Keratinocyte (primary cell): ENCODE measurements around the gene KAT6B. TPM values are rescaled to one million over a fixed set of nuclear protein-coding genes. Genes with fewer than 3 reads are reported as not detected.

Experiments
- DNase-seq: peaks from one replicate; pipeline ENCODE4 v3.0.0-alpha.2; 2011; ENCODE audit warnings: low read depth, missing footprints, low spot score
- FAIRE-seq: peaks from 2 replicates; lab custom pipeline; 2011; peaks lifted over from hg19 to GRCh38; lab: Jason Lieb, UNC
- H2AFZ ChIP-seq: 2 replicates; pipeline ENCODE4 v1.6.0; 2012; ENCODE audit warnings: low read length, control low read depth, inconsistent platforms; ENCODE audit not compliant: control insufficient read depth
- H3K27ac ChIP-seq: 2 replicates; pipeline ENCODE4 v1.5.1; 2011; ENCODE audit warnings: low read length; ENCODE audit not compliant: control insufficient read depth, insufficient read depth
- H3K27me3 ChIP-seq: 3 replicates; pipeline ENCODE4 v1.6.0; 2011; ENCODE audit warnings: low read length; ENCODE audit not compliant: control insufficient read depth, insufficient read depth; ENCODE audit errors: extremely low read depth
- H3K36me3 ChIP-seq, 2 experiments: 2 replicates in 1 of 2; 3 replicates in 1 of 2; pipeline ENCODE4 v1.5.1; 2011; ENCODE audit warnings: low read length in 2 of 2, mild to moderate bottlenecking in 1 of 2; ENCODE audit not compliant: control insufficient read depth in 2 of 2, insufficient read depth in 2 of 2; ENCODE audit errors: extremely low read depth in 1 of 2
- H3K4me1 ChIP-seq: 3 replicates; pipeline ENCODE4 v1.5.1; 2011; ENCODE audit warnings: low read length; ENCODE audit not compliant: control insufficient read depth, insufficient read depth; ENCODE audit errors: extremely low read depth
- H3K4me2 ChIP-seq: 3 replicates; pipeline ENCODE4 v1.6.0; 2011; ENCODE audit warnings: low read depth, low read length; ENCODE audit not compliant: control insufficient read depth, insufficient read depth; ENCODE audit errors: extremely low read depth
- H3K4me3 ChIP-seq, 3 experiments: fragments of 200-600 bp in 1 of 3; sonication (generic) in 1 of 3; 2 replicates in 2 of 3; 3 replicates in 1 of 3; pipeline ENCODE4 v1.5.1; 2011 to 2016; ENCODE audit warnings: low read length in 3 of 3, mild to moderate bottlenecking in 3 of 3, control low read depth in 2 of 3, inconsistent platforms in 1 of 3, low read depth in 1 of 3, mixed read lengths in 1 of 3, mixed run types in 1 of 3, moderate library complexity in 1 of 3; ENCODE audit not compliant: control insufficient read depth in 2 of 3, insufficient read depth in 2 of 3; ENCODE audit errors: extremely low read depth in 1 of 3
- H3K79me2 ChIP-seq: 2 replicates; pipeline ENCODE4 v1.6.0; 2012; ENCODE audit warnings: low read length; ENCODE audit not compliant: control insufficient read depth, insufficient read depth
- H3K9ac ChIP-seq: 3 replicates; pipeline ENCODE4 v1.6.0; 2011; ENCODE audit warnings: low read length; ENCODE audit not compliant: control insufficient read depth, insufficient read depth; ENCODE audit errors: extremely low read depth
- H3K9me1 ChIP-seq: 3 replicates; pipeline ENCODE4 v1.6.0; 2011; ENCODE audit warnings: low read length; ENCODE audit not compliant: control insufficient read depth, insufficient read depth; ENCODE audit errors: extremely low read depth
- H3K9me3 ChIP-seq: 2 replicates; pipeline ENCODE4 v1.5.1; 2012; ENCODE audit warnings: low read depth, low read length; ENCODE audit not compliant: control insufficient read depth
- H4K20me1 ChIP-seq: 3 replicates; pipeline ENCODE4 v1.6.0; 2011; ENCODE audit warnings: low read length; ENCODE audit not compliant: control insufficient read depth, insufficient read depth; ENCODE audit errors: extremely low read depth
- CTCF ChIP-seq, 3 experiments: IDR thresholded peaks in 1 of 3; conservative IDR thresholded peaks in 1 of 3; optimal IDR thresholded peaks in 1 of 3; 2 replicates in 2 of 3; 3 replicates in 1 of 3; pipeline versions ENCODE3 to v1.5.1; 2011; ENCODE audit warnings: low read length in 3 of 3, mild to moderate bottlenecking in 3 of 3, moderate library complexity in 2 of 3, control low read depth in 1 of 3, inconsistent platforms in 1 of 3; ENCODE audit not compliant: insufficient read depth in 2 of 3; ENCODE audit errors: extremely low read depth in 1 of 3
- EZH2 ChIP-seq: IDR thresholded peaks from one replicate; pipeline ENCODE4 v1.6.1; 2012; ENCODE audit warnings: inconsistent platforms, mild to moderate bottlenecking, low read length, moderate library complexity
- dilution Hi-C: fragments of 300-500 bp; cut with MboI; formaldehyde crosslinking; loops from one replicate; pipeline ENCODE4 v1.7.0; 2020; ENCODE audit warnings: low sequenced_read_pairs; ENCODE audit not compliant: extremely low pct_ligation_motif_present
- polyA plus RNA-seq, 5 experiments: library from polyadenylated mRNA; depleted of rRNA in 3 of 5; stranded (reverse) in 3 of 5; stranded (forward) in 1 of 5; unstranded in 1 of 5; fragments of >200 nt; gene quantifications; 1 replicate in 1 of 5; 2 replicates in 3 of 5; 3 replicates in 1 of 5; pipeline versions ENCODE4 v1.2.1 to v1.2.3, GENCODE V29; 2011 to 2012; ENCODE audit warnings: missing spikeins in 2 of 5, low read depth in 1 of 5, low replicate concordance in 1 of 5

KAT6B gene
- polyA plus RNA-seq, 1 donor (not counting 4 experiments of a cell fraction or from before 2014, with no cell fraction given): 2.9 TPM

- Histone ChIP-seq H3K27me3 (no peaks in the 10 kb centered on the region), H3K4me2 (no peak overlapping the region), H3K9me3 (no peaks in the 10 kb centered on the region), H3K9me1 (no peaks in the 10 kb centered on the region), H3K79me2 (no peaks in the 10 kb centered on the region), H3K4me1 (no peaks in the 10 kb centered on the region), H3K9ac (no peak overlapping the region), H3K36me3 (no peaks in the 10 kb centered on the region), H4K20me1 (no peaks in the 10 kb centered on the region), H3K27ac (no peak overlapping the region), H3K4me3 (no peak overlapping the region), H2AFZ (no peak overlapping the region)
- FAIRE-seq (no peak), DNase-seq (no peak)
- dilution Hi-C loops: no loop called here
- TF ChIP-seq CTCF (optimal IDR thresholded peaks at IDR 0.05 in 1 of 3, IDR thresholded peaks at IDR 0.05 in 1 of 3, conservative IDR thresholded peaks at IDR 0.05 in 1 of 3; ENCODE audit: extremely low read depth in 1 of 3, insufficient read depth in 2 of 3, low read length in 3 of 3) (no peak), EZH2 (no peak)
Measured at GRCh38 chr10:74794531-74794930, 31.9 kb upstream of the KAT6B start.

- Histone ChIP-seq H2AFZ (no peak overlapping the region), H3K36me3 (no peaks in the 10 kb centered on the region), H3K27ac (no peak overlapping the region), H3K9ac (no peak overlapping the region), H3K79me2 (no peaks in the 10 kb centered on the region), H3K27me3 (no peaks in the 10 kb centered on the region), H3K9me3 (no peaks in the 10 kb centered on the region), H3K4me3 (no peak overlapping the region), H4K20me1 (no peaks in the 10 kb centered on the region), H3K4me1 (peaks cover 3% of the 10 kb centered on the region), H3K4me2 (no peak overlapping the region), H3K9me1 (no peaks in the 10 kb centered on the region)
- FAIRE-seq (no peak), DNase-seq (no peak)
- dilution Hi-C loops: no loop called here
- TF ChIP-seq EZH2 (no peak), CTCF (optimal IDR thresholded peaks at IDR 0.05 in 1 of 3, IDR thresholded peaks at IDR 0.05 in 1 of 3, conservative IDR thresholded peaks at IDR 0.05 in 1 of 3; ENCODE audit: extremely low read depth in 1 of 3, insufficient read depth in 2 of 3, low read length in 3 of 3) (no peak)
Measured at GRCh38 chr10:74797550-74797949, 28.9 kb upstream of the KAT6B start.
